Neural progenitor cell (in vitro differentiated cells): ENCODE results near the gene STK39.

ENCODE experiments used
- EZH2 ChIP-seq: fragments of 200-600 bp; sonication (generic); IDR thresholded peaks from 2 replicates; pipeline ENCODE4 v1.6.1; 2017; ENCODE audit warnings: antibody characterized with exemption, mild to moderate bottlenecking, moderate library complexity
- EZH2phosphoT487 ChIP-seq: fragments of 200-600 bp; sonication (generic); IDR thresholded peaks from 2 replicates; pipeline ENCODE4 v1.6.1; 2017; ENCODE audit warnings: antibody characterized with exemption
- TF ChIP-seq, protein P1 (sequence below): fragments of 200-600 bp; sonication (generic); IDR thresholded peaks from 2 replicates; pipeline ENCODE4 v1.5.1; 2017; ENCODE audit warnings: antibody characterized with exemption, mild to moderate bottlenecking

- TF ChIP-seq, protein P1, sequence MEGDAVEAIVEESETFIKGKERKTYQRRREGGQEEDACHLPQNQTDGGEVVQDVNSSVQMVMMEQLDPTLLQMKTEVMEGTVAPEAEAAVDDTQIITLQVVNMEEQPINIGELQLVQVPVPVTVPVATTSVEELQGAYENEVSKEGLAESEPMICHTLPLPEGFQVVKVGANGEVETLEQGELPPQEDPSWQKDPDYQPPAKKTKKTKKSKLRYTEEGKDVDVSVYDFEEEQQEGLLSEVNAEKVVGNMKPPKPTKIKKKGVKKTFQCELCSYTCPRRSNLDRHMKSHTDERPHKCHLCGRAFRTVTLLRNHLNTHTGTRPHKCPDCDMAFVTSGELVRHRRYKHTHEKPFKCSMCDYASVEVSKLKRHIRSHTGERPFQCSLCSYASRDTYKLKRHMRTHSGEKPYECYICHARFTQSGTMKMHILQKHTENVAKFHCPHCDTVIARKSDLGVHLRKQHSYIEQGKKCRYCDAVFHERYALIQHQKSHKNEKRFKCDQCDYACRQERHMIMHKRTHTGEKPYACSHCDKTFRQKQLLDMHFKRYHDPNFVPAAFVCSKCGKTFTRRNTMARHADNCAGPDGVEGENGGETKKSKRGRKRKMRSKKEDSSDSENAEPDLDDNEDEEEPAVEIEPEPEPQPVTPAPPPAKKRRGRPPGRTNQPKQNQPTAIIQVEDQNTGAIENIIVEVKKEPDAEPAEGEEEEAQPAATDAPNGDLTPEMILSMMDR = no peak
- TF ChIP-seq EZH2 (no peak), EZH2phosphoT487 (no peak)
These were observed 55.2 kb downstream of the STK39 start for GRCh38 chr2:168191955-168192785.
